D721Med (cell line): ENCODE data around the gene PIK3R5.

ENCODE experiments used
- DNase-seq: peaks from one replicate; pipeline ENCODE4 v3.0.0; 2011; ENCODE audit warnings: low spot score; ENCODE audit not compliant: insufficient read length
- FAIRE-seq: peaks from 2 replicates; lab custom pipeline; 2011; peaks lifted over from hg19 to GRCh38; lab: Jason Lieb, UNC
- TF ChIP-seq, protein P1 (sequence below): IDR thresholded peaks from 2 replicates; pipeline ENCODE4 v1.5.1; 2012; ENCODE audit warnings: mild to moderate bottlenecking, control low read depth; ENCODE audit not compliant: insufficient read depth; ENCODE audit errors: missing control alignments

The PIK3R5 gene

DNA sequence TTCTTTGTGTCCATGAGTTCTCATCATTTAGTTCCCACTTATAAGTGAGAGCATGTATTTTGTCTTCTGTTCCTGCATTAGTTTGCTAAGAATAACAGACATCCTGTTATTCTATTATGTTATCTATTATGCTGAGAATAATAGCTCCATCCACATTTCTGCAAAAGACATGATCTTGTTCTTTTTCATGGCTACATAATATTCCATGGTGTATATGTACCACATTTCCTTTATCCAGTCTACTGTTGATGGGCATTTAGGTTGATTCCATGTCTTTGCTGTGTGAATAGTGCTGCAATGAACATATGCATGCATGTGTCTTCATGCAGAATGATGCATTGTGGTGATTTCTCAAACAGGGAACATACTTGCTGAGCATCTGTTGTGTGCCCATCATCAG is 21.4 kb downstream of the PIK3R5 start:
- TF ChIP-seq, protein P1, sequence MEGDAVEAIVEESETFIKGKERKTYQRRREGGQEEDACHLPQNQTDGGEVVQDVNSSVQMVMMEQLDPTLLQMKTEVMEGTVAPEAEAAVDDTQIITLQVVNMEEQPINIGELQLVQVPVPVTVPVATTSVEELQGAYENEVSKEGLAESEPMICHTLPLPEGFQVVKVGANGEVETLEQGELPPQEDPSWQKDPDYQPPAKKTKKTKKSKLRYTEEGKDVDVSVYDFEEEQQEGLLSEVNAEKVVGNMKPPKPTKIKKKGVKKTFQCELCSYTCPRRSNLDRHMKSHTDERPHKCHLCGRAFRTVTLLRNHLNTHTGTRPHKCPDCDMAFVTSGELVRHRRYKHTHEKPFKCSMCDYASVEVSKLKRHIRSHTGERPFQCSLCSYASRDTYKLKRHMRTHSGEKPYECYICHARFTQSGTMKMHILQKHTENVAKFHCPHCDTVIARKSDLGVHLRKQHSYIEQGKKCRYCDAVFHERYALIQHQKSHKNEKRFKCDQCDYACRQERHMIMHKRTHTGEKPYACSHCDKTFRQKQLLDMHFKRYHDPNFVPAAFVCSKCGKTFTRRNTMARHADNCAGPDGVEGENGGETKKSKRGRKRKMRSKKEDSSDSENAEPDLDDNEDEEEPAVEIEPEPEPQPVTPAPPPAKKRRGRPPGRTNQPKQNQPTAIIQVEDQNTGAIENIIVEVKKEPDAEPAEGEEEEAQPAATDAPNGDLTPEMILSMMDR, result no peak
- DNase-seq, result no peak
- FAIRE-seq, result no peak

DNA sequence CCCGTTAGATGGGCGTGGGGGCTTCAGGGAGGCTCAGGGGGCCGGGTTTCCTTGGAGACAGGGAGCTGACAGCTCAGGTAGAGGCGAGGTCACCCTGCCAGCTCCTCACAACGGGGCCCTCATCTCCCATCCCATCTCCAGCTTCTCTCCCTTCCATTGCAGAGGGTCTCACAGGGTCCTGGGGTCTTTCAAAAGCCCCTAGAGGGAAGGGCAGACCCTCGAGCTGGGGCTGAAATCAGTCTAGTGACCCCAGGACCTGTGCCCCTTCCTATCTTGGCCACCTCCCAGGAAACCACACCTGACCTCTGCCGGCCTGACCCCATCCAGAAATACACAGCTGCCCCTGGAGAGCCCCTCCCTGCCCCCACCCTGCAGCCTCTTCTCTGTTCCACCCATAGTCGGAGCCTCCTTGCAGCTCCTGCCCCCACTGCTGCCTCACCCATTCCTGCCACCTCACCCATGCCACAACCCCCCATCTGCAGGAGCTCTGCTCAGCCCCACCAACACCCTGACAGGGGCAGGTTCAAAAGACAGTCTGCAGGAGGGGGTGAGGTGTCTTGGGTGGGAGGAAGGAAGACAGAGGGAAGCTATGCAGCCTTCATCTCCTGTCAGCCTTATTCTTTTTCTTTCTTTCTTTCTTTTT is 23.4 kb downstream of the PIK3R5 start:
- FAIRE-seq (no peak), DNase-seq (no peak)
- TF ChIP-seq, protein P1, result no peak

DNA sequence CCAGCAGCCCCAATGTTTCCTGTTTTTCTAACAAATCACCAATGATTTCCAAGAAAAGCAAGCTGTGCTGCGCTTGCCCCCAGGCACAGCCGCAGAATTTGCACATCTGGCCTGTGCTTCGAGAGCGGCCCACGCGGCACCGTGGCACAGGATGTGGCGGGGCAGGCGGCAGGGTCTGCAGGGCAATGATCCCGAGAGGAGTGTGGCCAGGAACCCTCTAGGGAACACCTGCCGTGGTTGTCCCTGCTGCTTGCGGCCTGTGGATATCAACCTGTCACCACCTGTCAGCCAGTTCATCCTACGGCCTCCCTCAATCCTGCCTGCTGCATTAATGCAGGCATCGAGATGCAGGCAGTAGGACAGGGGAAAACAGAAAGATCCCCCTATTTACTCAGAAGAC is 24.0 kb downstream of the PIK3R5 start:
- DNase-seq, result no peak
- FAIRE-seq, result no peak
- TF ChIP-seq, protein P1, result no peak

DNA sequence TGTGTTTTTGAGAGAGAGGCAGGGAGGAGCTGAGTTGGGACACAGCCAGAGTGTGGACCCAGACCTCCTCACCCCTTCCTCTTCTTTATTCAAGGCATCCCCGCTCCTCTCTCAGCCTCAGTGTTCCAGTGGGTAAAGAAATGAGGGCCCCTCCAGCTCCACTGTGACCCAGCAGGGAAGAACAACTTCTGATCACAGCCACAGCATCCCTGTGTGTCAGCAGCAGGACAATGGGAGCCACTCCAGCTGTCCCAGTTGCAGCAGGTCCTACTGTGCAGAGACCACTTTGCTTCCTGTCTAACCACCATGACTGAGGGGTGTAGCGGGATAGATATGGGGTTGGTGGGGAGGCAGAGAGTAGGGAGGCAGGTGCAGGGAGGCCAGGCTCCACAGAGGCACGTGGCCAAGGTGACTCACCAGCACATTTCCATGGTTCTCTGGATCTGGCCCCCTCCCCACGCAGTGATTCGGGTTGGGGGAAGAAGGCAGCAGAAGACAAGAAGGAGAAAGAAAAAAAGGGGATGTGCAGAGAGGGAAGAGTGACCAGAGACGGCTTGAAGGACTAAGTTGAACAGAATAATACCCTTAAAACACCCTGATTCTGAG is 24.5 kb downstream of the PIK3R5 start:
- TF ChIP-seq, protein P1, result no peak
- FAIRE-seq, result no peak
- no peak for DNase-seq

DNA sequence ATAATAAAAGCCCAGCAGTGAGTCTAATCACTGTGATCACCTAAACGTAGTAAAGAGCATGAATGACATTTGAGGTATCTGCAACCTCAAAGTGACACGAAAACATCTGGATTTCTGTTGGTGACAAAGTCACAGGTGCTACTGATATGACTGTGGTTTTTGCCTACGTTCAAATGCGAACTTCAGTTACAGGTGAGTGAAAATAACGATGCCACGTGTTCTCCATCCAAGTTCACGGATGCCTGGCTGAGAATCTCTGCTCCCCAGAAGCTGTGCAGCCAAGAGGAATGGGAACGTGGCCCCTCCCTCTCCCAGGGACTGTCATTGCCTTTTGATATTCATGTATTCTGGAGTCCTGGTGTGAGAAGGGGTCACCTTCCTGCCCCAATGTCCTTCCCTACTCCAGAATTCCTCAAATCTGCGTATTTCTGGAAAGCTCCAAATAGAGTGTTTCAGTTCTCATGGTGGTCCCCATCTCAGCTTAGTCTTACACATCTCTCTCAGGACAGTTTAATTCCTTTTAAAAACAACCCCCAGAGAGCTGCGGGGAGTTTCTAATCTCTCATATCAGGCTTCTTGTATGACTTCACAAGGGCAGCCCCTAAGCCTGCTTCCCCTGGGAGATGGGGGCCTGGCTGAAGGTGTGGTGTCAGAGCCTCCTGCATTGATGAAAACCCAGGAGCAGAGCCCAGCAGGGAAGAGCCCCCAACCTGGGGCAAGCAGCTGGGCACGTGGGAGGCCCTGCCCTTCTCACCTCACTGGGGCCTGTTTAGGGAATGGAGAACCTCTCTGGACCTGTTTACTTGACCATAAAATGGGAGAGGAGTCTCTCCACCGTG is 25.8 kb downstream of the PIK3R5 start:
- DNase-seq, result no peak
- TF ChIP-seq, protein P1, result no peak
- FAIRE-seq, result no peak

DNA sequence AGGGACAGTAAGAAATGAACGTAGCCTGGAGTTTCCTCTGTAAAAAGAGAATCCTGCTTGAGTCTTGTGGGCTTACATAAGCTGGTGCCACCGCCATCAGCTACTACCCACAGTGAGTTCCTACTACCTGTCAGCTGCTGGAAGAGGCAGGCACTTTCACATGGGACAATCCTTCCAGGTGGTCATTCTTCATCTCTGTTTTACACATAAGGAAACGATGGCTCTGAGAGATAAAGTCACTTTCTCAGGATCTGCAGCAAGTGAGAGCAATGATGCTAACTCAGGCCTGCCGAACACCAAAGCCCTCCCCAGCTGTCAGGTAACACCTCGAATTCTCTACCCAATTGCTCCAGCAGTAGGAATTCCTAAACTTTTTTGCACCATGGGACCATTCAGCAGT is 26.6 kb downstream of the PIK3R5 start:
- DNase-seq (no peak), FAIRE-seq (no peak)
- TF ChIP-seq, protein P1, result no peak

DNA sequence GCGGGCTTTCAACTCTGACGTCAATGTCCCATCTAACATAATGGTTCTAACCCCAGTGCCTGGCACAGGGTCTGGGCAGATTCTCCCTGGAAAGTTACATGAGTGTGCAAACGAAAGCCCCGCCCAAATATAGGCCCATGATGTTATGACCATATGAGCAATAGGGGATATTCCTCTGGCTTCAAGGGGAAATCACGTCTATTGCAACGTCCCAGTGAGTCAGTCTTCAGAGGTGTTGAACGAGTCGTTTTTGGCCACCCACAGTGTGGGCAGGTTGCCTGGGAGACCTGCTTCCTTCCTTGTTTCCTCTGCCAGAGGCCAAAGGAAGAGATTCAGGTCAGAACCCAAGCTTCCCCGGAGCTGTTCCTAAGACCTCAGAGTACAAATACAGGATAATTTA is 30.3 kb downstream of the PIK3R5 start:
- DNase-seq, result no peak
- FAIRE-seq, result no peak
- TF ChIP-seq, protein P1, result no peak
